GM20000 (cell line): ENCODE results near the gene ACTL7B.
A peak's percentile ranks its signal among the peaks of the same experiment; 100 is the strongest.
"Not testable (repeated sequence)": the region's sequence is repeated elsewhere in the genome, so short reads cannot be mapped to it uniquely, and the experiment has no call there.

ENCODE experiments used
- DNase-seq: peaks from one replicate; pipeline ENCODE4 v3.0.0; 2012; ENCODE audit warnings: low spot score
- TF ChIP-seq, protein P1 (sequence below): IDR thresholded peaks from 2 replicates; pipeline ENCODE4 v1.5.1; 2012; ENCODE audit warnings: mild to moderate bottlenecking, control low read depth; ENCODE audit errors: extremely low read depth, missing control alignments

The ACTL7B gene

DNA sequence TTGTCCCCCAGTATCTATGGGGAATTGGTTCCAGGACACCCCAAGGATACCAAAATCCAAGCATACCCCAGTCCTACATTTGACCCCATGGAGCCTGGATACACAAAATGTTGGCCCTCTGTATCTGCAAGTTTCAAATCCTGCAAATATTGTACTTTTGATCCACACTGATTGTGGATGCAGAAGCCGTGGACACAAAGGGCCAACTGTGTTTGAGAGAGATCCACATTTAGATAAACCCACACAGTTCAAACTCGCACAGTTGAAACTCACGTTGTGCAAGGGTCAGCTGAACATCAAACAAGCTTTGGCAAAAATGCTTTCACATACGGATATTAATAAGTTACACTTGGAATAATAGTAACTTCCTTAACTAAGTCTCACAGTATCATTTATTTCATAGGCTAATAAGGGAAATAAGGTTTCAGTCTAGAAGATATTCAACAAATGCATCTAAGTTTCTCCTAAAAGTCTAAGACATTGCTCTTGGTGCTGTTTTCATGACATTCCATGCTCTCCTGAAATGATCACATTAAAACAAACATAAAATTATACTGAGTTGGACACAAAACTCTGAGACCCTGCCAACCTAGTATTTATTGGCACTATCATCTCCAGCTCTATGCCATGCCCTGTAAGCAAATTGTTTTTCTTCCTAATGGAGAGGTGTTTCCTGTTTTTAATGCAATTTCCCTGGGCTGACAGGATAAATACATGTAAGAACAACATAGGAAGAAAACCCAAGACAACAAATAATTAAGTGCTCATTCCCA is 38.6 kb upstream of the ACTL7B start:
- TF ChIP-seq, protein P1, sequence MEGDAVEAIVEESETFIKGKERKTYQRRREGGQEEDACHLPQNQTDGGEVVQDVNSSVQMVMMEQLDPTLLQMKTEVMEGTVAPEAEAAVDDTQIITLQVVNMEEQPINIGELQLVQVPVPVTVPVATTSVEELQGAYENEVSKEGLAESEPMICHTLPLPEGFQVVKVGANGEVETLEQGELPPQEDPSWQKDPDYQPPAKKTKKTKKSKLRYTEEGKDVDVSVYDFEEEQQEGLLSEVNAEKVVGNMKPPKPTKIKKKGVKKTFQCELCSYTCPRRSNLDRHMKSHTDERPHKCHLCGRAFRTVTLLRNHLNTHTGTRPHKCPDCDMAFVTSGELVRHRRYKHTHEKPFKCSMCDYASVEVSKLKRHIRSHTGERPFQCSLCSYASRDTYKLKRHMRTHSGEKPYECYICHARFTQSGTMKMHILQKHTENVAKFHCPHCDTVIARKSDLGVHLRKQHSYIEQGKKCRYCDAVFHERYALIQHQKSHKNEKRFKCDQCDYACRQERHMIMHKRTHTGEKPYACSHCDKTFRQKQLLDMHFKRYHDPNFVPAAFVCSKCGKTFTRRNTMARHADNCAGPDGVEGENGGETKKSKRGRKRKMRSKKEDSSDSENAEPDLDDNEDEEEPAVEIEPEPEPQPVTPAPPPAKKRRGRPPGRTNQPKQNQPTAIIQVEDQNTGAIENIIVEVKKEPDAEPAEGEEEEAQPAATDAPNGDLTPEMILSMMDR, result no peak

DNA sequence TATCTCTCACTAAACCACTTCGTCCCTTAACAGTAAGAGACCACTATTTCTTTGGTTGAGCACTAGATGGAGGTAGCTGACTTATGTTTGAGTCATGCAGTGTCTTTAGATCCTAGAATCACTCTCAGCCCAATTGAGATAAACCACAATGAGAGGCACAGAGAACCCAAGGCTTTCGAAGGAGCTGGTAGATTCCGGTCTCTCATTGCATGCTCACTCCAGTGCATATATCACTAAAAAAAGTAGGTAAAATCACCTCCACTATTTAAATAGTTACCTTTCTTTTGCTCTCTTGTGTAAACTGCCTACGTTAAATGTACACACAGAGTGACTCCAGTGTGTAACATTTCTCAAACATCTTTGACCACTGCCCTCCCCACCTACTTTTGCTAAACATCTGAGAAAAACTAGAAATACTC is 33.9 kb upstream of the ACTL7B start:
- TF ChIP-seq, protein P1, result no peak
- no peak for DNase-seq

More for the DNA sequence above, 38.6 kb upstream of the ACTL7B start:
- DNase-seq, result no peak

DNA sequence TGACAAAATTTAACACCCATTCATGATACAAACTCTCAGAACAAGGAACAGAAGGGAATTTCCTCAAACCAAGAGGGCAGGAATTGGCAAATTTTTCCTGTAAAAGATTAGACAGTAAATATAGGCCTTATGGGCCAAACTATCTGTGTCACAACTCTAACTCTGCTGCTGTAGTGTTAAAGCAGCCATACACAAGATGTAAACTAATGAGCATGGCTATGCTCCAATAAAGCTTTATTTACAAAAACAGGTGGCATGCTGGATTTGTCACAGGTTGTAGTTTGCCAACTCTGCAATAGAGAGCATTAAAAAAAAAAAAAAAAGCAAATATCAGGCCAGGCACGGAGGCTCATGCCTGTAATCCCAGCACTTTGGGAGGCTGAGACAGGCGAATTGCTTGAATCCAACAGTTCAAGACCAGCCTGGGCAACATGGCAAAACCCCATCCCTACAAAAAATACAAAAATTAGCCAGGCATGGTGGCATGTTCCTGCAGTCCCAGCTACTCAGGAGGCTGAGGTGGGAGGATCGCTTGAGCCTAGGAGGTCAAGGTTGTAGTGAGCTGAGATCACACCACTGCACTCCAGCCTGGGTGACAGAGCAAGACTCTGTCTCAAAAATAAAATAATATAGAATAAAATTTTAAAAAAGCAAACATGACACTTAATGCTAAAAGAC is 30.9 kb upstream of the ACTL7B start:
- DNase-seq, result not testable (repeated sequence)

DNA sequence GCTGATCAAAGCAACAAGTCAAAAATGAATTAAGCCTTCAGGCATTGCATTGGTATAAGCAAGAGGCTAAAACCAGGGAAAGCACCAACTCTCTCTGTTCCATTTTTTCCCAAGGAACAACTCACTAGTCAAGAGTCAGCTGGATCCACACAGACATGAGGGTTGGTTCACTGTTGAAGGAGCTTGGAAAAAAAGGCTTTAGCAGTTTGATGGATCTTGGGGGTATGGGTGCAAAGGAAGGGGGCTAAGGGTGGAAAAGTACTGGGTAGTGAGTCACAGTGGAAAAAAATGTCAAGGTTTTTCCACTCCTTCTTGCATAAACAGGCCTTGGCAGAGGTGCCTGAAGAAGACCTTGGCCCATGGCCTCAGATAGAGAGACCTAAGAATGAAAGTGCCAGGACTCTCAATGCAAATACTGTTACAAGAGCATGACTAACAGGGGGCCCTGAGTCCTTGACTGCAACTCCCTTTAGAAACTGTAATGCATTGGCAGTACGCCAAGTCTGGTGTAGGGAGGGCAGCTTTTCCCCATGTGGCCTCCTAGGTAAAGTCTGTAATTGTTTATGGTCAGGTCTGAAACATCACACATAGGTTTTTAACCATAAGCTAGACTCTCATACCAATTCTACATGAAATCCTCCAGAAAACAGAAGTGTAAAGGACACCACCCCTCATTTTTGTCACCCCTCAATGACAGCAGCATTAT is 30.0 kb upstream of the ACTL7B start:
- DNase-seq, result peak; percentile 73

DNA sequence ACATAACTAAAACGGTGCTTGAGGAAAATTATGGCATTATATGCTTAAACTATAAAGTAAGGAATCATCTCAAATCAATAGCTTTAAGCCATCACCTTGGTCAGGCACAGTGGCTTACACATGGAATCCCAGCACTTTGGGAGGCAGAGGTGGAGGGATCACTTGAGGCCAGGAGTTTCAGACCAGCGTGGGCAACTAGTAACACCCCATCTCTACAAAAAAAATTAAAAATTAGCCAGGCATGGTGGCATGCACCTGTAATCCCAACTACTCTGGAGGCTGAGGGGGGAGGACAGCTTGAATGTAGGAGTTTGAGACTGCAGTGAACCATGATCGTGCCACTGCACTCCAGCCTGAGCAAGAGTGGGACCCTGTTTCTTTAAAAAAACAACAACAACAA is 28.9 kb upstream of the ACTL7B start:
- TF ChIP-seq, protein P1, result no peak
- DNase-seq, result no peak

More for the DNA sequence above, 30.0 kb upstream of the ACTL7B start:
- TF ChIP-seq, protein P1, result no peak

DNA sequence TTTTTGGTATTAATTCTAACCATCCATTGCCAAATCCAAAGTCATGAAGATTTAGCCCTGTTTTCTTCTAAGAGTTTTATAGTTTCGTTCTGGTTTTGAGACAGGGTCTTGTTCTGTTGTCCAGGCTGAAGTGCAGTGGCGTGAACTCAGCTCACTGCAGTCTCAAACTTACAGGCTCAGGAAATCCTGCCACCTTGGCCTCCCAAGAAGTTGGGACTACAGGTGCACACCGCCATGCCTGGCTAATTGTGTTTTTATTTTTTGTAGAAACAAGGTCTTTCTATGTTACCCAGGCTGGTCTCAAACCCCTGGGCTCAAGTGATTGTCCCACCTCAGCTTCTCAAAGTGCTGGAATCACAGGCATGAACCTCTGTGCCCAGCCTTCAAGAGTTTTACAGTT is 27.3 kb upstream of the ACTL7B start:
- DNase-seq, result no peak
- TF ChIP-seq, protein P1, result no peak

DNA sequence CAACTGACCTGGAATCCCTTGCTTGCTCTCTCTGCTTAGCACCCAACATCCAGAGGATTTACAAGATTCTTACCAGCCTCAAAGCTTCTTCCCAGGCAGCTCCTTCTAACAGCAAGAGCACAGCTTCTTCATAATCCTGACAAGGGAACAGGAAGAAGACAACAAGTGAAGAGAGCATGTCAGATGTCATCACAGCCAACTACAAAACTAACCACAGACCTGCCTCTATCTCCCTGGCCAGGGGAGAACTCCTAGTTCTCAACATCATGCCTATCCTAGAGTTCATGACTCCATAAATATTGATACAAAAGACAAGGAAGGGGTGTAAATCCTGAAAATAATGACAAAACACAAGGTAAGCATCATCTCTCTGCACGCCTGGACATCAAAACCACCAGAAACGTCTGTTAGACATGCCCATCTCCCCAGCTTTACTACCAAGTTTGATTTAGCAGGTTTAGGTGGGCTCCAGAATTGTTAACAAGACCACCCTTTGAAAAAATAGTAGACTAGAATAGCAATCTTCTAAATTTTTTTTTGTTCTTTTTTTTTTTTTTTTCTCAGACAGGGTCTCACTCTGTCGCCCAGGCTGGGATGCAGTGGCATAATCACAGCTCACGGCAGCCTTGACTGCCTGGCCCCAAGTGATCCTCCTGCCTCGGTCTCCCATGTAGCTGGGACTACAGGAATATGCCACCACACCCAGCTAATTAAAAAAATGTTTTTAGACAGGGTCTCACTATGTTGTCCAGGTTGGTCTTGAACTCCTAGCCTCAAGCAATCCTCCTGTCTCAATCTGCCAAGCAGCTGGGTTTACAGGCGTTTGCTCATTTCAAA is 26.5 kb upstream of the ACTL7B start:
- no peak for DNase-seq
- TF ChIP-seq, protein P1, result no peak
